ENCODE measurements around the gene KRT3.
"Not testable (repeated sequence)": the region's sequence is repeated elsewhere in the genome, so short reads cannot be mapped to it uniquely, and the experiment has no call there.

KRT3 gene

GRCh38 chr12:52777566-52777965 lies 18.4 kb downstream of the KRT3 start:
- DNase-seq, result no peak

- DNase-seq, result no peak
These were observed 19.0 kb downstream of the KRT3 start, which contains the start of gene KRT76 for GRCh38 chr12:52776913-52777395. TSS of gene KRT76 (minus strand) at chr12:52777345. CDS start at chr12:52777291, 54 bp downstream.

GRCh38 chr12:52776435-52776834 lies 19.5 kb downstream of the KRT3 start:
- DNase-seq, result no peak

GRCh38 chr12:52774629-52775250 lies 21.2 kb downstream of the KRT3 start:
- no peak for DNase-seq

GRCh38 chr12:52772772-52773171 lies 23.1 kb downstream of the KRT3 start:
- DNase-seq, result no peak

GRCh38 chr12:52772188-52772587 lies 23.7 kb downstream of the KRT3 start:
- DNase-seq, result no peak

- no peak for DNase-seq
These were observed 24.4 kb downstream of the KRT3 start for GRCh38 chr12:52771505-52771904.

GRCh38 chr12:52771088-52771487 lies 24.8 kb downstream of the KRT3 start:
- DNase-seq, result no peak

- DNase-seq, result no peak
These were observed 26.0 kb downstream of the KRT3 start for GRCh38 chr12:52769946-52770345.

GRCh38 chr12:52769354-52769753 lies 26.6 kb downstream of the KRT3 start:
- DNase-seq, result no peak

GRCh38 chr12:52768479-52769200 lies 27.3 kb downstream of the KRT3 start:
- DNase-seq, result no peak

- DNase-seq, result no peak
These were observed 28.5 kb downstream of the KRT3 start for GRCh38 chr12:52767427-52767826.

GRCh38 chr12:52767020-52767379 lies 28.9 kb downstream of the KRT3 start:
- no peak for DNase-seq

GRCh38 chr12:52766351-52767019 lies 29.4 kb downstream of the KRT3 start:
- no peak for DNase-seq

- no peak for DNase-seq
These were observed 30.2 kb downstream of the KRT3 start for GRCh38 chr12:52765702-52766101.

- no peak for DNase-seq
These were observed 31.9 kb downstream of the KRT3 start for GRCh38 chr12:52763991-52764390.

GRCh38 chr12:52763036-52763659 lies 32.8 kb downstream of the KRT3 start:
- DNase-seq, result no peak

GRCh38 chr12:52761802-52762201 lies 34.1 kb downstream of the KRT3 start:
- DNase-seq, result no peak

- DNase-seq, result not testable (repeated sequence)
These were observed 34.7 kb downstream of the KRT3 start for GRCh38 chr12:52761218-52761617.

GRCh38 chr12:52760623-52761022 lies 35.3 kb downstream of the KRT3 start:
- no peak for DNase-seq

GRCh38 chr12:52759695-52760094 lies 36.2 kb downstream of the KRT3 start:
- DNase-seq, result no peak

- DNase-seq, result no peak
These were observed 36.7 kb downstream of the KRT3 start for GRCh38 chr12:52759218-52759617.

- no peak for DNase-seq
These were observed 38.3 kb downstream of the KRT3 start for GRCh38 chr12:52757449-52758176.

Measured in NCI-H510A treated with DMSO at 0.1 percent for 48 hours (cell line).